Left ventricle myocardium inferior (tissue), 1 donor: ENCODE measurements around the gene MYEF2. TPM values are rescaled to one million over a fixed set of nuclear protein-coding genes. Genes with fewer than 3 reads are reported as not detected.

Experiments
- DNase-seq: peaks from one replicate; pipeline ENCODE4 v3.0.0-alpha.2; 2020
- H3K27ac ChIP-seq: fragments of 200-600 bp; replicated peaks from 2 replicates; pipeline ENCODE4 v1.8.0; 2021
- H3K27me3 ChIP-seq: fragments of 200-600 bp; 2 replicates; pipeline ENCODE4 v1.8.0; 2021; ENCODE audit warnings: low read depth
- H3K36me3 ChIP-seq: fragments of 200-600 bp; 2 replicates; pipeline ENCODE4 v1.8.0; 2021
- H3K4me1 ChIP-seq: fragments of 200-600 bp; 2 replicates; pipeline ENCODE4 v1.8.0; 2021
- H3K4me3 ChIP-seq: fragments of 200-600 bp; 2 replicates; pipeline ENCODE4 v1.8.0; 2021; ENCODE audit warnings: mild to moderate bottlenecking, moderate library complexity
- H3K9me3 ChIP-seq: fragments of 200-600 bp; replicated peaks from 2 replicates; pipeline ENCODE4 v1.8.0; 2021
- intact Hi-C: fragments of 100-400 bp; cut with micrococcal nuclease; formaldehyde crosslinking; loops from one replicate; pipeline ENCODE4 v1.11.0; 2022
- total RNA-seq: library from RNA; stranded (reverse); fragmentation: NEBNext Ultra II Directional; extraction: Animal tissue kit (Norgen Biotek cat#: 25700); gene quantifications from one replicate; pipeline ENCODE4 v1.2.1, GENCODE V29; 2021
- TF ChIP-seq, protein P1 (sequence below): fragments of 200-600 bp; IDR thresholded peaks from 2 replicates; pipeline ENCODE4 v1.8.0; 2021; ENCODE audit warnings: antibody characterized with exemption, mild to moderate bottlenecking, borderline replicate concordance
- donor health status: DM: no; HTN: yes; CAD: no; lungs with severe emphysema.

Gene MYEF2
- total RNA-seq, 1 donor from 2014 or later: 11.9 TPM

GRCh38 chr15:48175126-48175525 is 3.0 kb downstream of the MYEF2 start:
- Histone ChIP-seq H3K36me3 (no peaks in the 10 kb centered on the region), H3K9me3 (peaks cover 18% of the 10 kb centered on the region), H3K4me3 (no peak overlapping the region), H3K4me1 (peaks cover 22% of the 10 kb centered on the region), H3K27me3 (peaks cover 14% of the 10 kb centered on the region), H3K27ac (no peak overlapping the region)
- no peak for DNase-seq
- intact Hi-C loops: no loop called here
- TF ChIP-seq, protein P1, sequence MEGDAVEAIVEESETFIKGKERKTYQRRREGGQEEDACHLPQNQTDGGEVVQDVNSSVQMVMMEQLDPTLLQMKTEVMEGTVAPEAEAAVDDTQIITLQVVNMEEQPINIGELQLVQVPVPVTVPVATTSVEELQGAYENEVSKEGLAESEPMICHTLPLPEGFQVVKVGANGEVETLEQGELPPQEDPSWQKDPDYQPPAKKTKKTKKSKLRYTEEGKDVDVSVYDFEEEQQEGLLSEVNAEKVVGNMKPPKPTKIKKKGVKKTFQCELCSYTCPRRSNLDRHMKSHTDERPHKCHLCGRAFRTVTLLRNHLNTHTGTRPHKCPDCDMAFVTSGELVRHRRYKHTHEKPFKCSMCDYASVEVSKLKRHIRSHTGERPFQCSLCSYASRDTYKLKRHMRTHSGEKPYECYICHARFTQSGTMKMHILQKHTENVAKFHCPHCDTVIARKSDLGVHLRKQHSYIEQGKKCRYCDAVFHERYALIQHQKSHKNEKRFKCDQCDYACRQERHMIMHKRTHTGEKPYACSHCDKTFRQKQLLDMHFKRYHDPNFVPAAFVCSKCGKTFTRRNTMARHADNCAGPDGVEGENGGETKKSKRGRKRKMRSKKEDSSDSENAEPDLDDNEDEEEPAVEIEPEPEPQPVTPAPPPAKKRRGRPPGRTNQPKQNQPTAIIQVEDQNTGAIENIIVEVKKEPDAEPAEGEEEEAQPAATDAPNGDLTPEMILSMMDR: no peak

DNA sequence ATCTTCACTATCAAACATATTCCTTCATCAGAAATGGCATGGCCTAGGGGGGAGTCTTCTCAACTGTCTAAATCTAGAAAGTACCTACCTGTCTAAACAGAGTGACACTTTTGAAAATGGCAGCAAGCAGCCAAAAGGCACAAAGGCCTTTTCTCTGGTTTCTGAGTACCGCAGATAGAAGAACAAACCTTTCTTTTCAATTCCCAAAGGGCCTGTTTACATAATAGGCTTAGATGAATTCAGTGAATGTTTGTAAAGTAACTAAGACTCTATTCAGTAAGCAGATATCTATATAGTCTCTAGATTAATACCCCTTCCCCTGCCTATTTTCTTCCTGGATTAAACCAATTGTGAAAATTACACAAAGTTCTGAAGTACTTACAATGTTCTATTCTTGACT is 7.1 kb downstream of the MYEF2 start:
- DNase-seq: no peak
- Histone ChIP-seq H3K4me3 (no peak overlapping the region), H3K4me1 (no peaks in the 10 kb centered on the region), H3K27ac (no peak overlapping the region), H3K27me3 (no peaks in the 10 kb centered on the region), H3K36me3 (no peaks in the 10 kb centered on the region), H3K9me3 (peaks cover 18% of the 10 kb centered on the region)
- TF ChIP-seq, protein P1: no peak
- intact Hi-C loops: no loop called here

- TF ChIP-seq, protein P1: no peak
Measured at GRCh38 chr15:48168616-48169015, 9.5 kb downstream of the MYEF2 start.

DNA sequence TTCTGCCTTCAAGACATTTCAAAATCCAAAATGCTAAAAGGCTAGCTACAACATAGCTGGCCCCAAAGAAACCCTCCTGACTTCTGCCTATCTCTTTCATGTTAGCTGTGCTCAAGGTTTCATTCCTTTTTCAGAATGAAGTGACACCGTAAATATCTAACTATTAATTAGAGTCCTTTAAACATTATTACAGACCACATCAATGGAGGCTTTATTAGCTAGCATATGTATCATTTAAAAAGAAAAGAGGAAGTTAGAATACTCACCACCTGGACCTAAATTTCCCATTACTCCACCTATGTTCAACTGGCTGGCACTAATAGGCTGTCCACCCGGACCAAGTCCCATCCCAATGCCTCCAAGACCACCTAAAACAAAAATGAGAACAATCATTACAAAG is 24.6 kb downstream of the MYEF2 start:
- no peak for DNase-seq
- H3K4me1 ChIP-seq: no peaks in the 10 kb centered on the region
- no peak overlapping the region for H3K27ac ChIP-seq
- no peak overlapping the region for H3K4me3 ChIP-seq
- intact Hi-C loops: no loop called here
- no peaks in the 10 kb centered on the region for H3K27me3 ChIP-seq
- H3K9me3 ChIP-seq: no peaks in the 10 kb centered on the region
- TF ChIP-seq, protein P1: no peak
- H3K36me3 ChIP-seq: peaks cover 1% of the 10 kb centered on the region

More at GRCh38 chr15:48168616-48169015, 9.5 kb downstream of the MYEF2 start:
- Histone ChIP-seq H3K4me1 (no peaks in the 10 kb centered on the region), H3K36me3 (no peaks in the 10 kb centered on the region), H3K27ac (no peak overlapping the region), H3K27me3 (no peaks in the 10 kb centered on the region), H3K4me3 (no peak overlapping the region), H3K9me3 (peaks cover 13% of the 10 kb centered on the region)
- intact Hi-C loops: no loop called here
- DNase-seq: no peak

- Histone ChIP-seq H3K27ac (no peak overlapping the region), H3K9me3 (no peaks in the 10 kb centered on the region), H3K36me3 (no peaks in the 10 kb centered on the region), H3K27me3 (no peaks in the 10 kb centered on the region), H3K4me1 (peaks cover under 1% of the 10 kb centered on the region), H3K4me3 (no peak overlapping the region)
- TF ChIP-seq, protein P1: no peak
- no peak for DNase-seq
- intact Hi-C loops: no loop called here
Measured at GRCh38 chr15:48149858-48150257, 28.2 kb downstream of the MYEF2 start.

GRCh38 chr15:48147358-48147757 is 30.7 kb downstream of the MYEF2 start:
- H3K4me3 ChIP-seq: no peak overlapping the region
- peaks cover 14% of the 10 kb centered on the region for H3K4me1 ChIP-seq

More at GRCh38 chr15:48147358-48147757, 30.7 kb downstream of the MYEF2 start:
- H3K9me3 ChIP-seq: no peaks in the 10 kb centered on the region
- TF ChIP-seq, protein P1: no peak
- intact Hi-C loops: no loop called here
- H3K27me3 ChIP-seq: no peaks in the 10 kb centered on the region
- no peaks in the 10 kb centered on the region for H3K36me3 ChIP-seq
- no peak overlapping the region for H3K27ac ChIP-seq
- DNase-seq: no peak
